ENCODE measurements around the gene CSMD2. TPM values are rescaled to one million over a fixed set of nuclear protein-coding genes. Genes with fewer than 3 reads are reported as not detected.

CSMD2 gene
- polyA plus RNA-seq, 1 experiment: 2.3 TPM

DNA sequence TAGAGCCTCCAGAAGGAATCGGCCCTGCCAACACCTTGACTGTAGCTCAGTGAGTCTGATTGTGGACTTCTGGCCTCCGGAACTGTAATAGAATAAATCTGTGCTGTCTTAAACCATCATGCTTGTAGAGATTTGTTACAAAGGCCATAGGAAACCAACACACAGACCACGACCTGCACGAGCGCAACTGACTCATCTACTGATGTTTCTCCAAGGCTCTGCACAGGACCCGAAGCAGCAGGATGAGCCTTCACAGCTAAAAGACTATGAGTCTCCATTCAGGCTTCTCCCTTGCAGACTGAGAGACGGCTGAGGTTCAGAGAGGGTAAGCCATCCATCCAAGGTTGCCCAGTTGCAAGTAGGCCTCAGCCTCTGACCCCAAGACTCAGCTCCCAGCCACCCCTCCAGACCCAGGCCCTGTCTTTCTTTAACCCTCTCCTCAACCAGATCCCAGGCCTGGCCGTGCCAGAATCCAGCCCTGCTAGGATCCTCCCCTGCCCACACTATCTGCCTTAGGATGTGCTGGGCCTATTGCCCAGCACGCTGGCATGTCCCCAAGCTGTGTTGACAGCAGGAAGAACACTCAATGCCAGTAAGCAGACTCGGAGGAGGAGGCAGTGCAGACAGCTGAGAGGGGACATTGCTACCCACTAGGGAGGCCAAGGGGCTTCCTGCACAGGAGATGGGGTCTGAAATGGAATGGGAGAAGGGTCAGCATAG lies 192.2 kb downstream of the CSMD2 start:
- CTCF ChIA-PET: no interaction called here
- TF ChIP-seq, protein P1, sequence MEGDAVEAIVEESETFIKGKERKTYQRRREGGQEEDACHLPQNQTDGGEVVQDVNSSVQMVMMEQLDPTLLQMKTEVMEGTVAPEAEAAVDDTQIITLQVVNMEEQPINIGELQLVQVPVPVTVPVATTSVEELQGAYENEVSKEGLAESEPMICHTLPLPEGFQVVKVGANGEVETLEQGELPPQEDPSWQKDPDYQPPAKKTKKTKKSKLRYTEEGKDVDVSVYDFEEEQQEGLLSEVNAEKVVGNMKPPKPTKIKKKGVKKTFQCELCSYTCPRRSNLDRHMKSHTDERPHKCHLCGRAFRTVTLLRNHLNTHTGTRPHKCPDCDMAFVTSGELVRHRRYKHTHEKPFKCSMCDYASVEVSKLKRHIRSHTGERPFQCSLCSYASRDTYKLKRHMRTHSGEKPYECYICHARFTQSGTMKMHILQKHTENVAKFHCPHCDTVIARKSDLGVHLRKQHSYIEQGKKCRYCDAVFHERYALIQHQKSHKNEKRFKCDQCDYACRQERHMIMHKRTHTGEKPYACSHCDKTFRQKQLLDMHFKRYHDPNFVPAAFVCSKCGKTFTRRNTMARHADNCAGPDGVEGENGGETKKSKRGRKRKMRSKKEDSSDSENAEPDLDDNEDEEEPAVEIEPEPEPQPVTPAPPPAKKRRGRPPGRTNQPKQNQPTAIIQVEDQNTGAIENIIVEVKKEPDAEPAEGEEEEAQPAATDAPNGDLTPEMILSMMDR (IDR thresholded peaks at IDR 0.05; ENCODE audit: low read depth, low read length): no peak
- no peak overlapping the region for H3K4me3 ChIP-seq (ENCODE audit: low read depth, low read length)
- H3K9me3 ChIP-seq (ENCODE audit: control insufficient read depth, insufficient read depth, low read length): no peaks in the 10 kb centered on the region; the same call in 1 of the 2 replicates
- no peak for DNase-seq (ENCODE audit: low read depth, low spot score)
- POLR2A ChIA-PET: no interaction called here
- H3K27me3 ChIP-seq (ENCODE audit: control insufficient read depth, insufficient read depth, low read length): no peaks in the 10 kb centered on the region
- peak overlapping the region; percentile 31 for H3K27ac ChIP-seq (ENCODE audit: low read depth, low read length)

DNA sequence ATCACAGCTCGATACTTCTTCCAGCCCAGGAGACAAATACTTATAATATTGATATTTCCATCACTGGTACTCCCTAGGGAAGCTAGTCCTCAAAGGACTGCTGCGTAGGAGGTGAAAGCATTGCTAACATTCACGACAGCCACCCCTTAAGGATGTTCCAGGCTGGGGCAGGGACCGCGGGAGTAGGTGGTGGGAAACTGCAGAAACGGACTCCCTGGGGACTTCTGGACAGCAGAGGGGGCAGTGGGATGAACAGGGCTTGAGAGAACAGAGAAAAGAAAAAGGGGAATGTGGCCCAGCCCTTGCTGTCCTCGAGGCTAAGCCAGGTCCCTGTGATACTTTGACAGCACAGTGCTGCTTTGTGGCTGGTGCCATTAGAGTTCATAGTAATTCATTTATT lies 193.1 kb downstream of the CSMD2 start:
- CTCF ChIA-PET: no interaction called here
- TF ChIP-seq, protein P1 (IDR thresholded peaks at IDR 0.05; ENCODE audit: low read depth, low read length): no peak; the same call in 1 of the 2 replicates
- no peak overlapping the region for H3K27ac ChIP-seq (ENCODE audit: low read depth, low read length)
- no peaks in the 10 kb centered on the region for H3K27me3 ChIP-seq (ENCODE audit: control insufficient read depth, insufficient read depth, low read length)
- DNase-seq (ENCODE audit: low read depth, low spot score): no peak
- no peak overlapping the region for H3K4me3 ChIP-seq (ENCODE audit: low read depth, low read length)
- POLR2A ChIA-PET: no interaction called here
- no peaks in the 10 kb centered on the region; the same call in 1 of the 2 replicates for H3K9me3 ChIP-seq (ENCODE audit: control insufficient read depth, insufficient read depth, low read length)

DNA sequence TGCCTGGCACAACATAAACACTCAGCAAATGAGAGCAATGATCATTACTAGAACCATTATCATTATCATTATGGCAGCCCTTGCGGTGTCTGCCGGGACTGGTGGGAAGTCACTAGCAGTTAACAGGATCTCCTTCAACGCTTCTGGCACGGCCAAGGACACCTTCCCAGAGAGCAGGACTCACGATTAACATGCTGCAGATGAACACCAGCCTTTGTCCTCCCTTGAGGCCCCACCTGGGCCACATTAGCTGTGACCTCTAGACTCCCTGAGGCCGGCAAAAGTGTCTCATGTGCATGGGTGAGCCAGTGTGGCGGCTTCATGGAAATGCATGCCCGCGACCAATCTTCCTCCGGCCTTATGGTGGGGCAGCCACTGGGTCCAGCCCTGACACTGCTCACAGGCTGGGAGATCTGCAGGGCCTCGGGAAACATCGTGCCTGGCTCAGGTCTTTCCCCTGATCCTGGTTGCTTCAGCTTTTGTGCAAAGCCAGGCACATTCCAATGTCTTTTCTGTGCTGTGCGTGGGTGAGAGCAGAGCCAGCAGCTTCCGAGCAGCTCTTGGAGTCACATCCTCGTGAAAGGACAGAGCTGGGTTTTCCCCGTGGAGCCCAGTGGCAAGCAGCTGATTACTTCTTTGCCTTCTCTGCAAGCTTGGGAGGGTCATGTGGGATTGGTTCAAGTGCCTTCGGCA lies 193.9 kb downstream of the CSMD2 start:
- CTCF ChIA-PET: no interaction called here
- H3K27ac ChIP-seq (ENCODE audit: low read depth, low read length): peak overlapping the region; percentile 31

DNA sequence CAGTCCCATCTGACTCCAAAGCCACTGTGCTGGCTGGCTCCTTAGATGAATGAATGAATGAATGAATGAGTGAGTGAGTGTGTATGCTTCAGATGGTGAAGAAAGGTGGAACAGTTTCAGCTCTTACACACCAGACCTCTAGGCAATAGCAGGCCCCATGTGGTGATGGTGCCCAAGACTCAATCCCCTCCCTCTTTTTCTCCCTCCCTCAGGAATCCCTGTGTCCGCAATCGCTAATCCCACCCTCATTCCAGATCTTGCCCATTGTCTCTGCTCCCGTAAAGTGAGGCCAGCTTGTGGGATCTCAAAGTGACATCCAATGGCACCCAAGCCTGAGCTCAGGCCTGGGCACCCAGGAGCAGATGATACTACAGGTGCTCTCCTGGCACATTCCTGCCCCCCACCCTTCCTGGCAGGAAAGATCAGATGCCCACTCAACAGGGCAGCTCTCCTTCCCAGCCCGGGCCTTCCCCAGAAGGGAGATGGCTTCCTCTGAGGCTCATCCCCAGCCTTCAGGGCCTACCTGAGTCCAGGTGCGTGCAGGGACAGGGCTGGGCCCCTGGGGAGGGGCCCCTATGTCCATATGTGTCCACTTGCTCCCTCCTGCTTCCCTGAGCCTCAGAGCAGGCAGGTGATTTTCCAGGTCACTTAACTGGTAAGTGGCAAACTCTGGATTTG lies 194.7 kb downstream of the CSMD2 start:
- TF ChIP-seq, protein P1 (IDR thresholded peaks at IDR 0.05; ENCODE audit: low read depth, low read length): no peak
- ChIA-PET POLR2A (no interaction called here), CTCF (interaction anchor here (0.7 kb wide), 1 partner anchor 361 kb away, joined by 6 read pairs; no protein-coding TSS in a partner anchor)
- no peaks in the 10 kb centered on the region for H3K9me3 ChIP-seq (ENCODE audit: control insufficient read depth, insufficient read depth, low read length)
- H3K27me3 ChIP-seq (ENCODE audit: control insufficient read depth, insufficient read depth, low read length): no peaks in the 10 kb centered on the region
- H3K27ac ChIP-seq (ENCODE audit: low read depth, low read length): no peak overlapping the region
- no peak overlapping the region for H3K4me3 ChIP-seq (ENCODE audit: low read depth, low read length)
- no peak for DNase-seq (ENCODE audit: low read depth, low spot score)

More for the DNA sequence above, 193.9 kb downstream of the CSMD2 start:
- POLR2A ChIA-PET: no interaction called here
- Histone ChIP-seq H3K27me3 (ENCODE audit: control insufficient read depth, insufficient read depth, low read length) (no peaks in the 10 kb centered on the region), H3K4me3 (ENCODE audit: low read depth, low read length) (no peak overlapping the region), H3K9me3 (ENCODE audit: control insufficient read depth, insufficient read depth, low read length) (no peaks in the 10 kb centered on the region; the same call in 1 of the 2 replicates)
- TF ChIP-seq, protein P1 (IDR thresholded peaks at IDR 0.05; ENCODE audit: low read depth, low read length): no peak
- no peak for DNase-seq (ENCODE audit: low read depth, low spot score)
